Lower lobe of right lung (tissue), 2 donors: ENCODE results near the gene NOTCH4. TPM values are rescaled to one million over a fixed set of nuclear protein-coding genes. Genes with fewer than 3 reads are reported as not detected.
"Not testable (repeated sequence)": the region's sequence is repeated elsewhere in the genome, so short reads cannot be mapped to it uniquely, and the experiment has no call there.

Experiments
- ATAC-seq, 2 donors: fragments of 200-7000 bp; cut with Tn5 transposase; one replicate each; pipeline ENCODE4 v1.9.1; 2020 to 2022; ENCODE audit warnings: mild to moderate bottlenecking in 2 of 2, moderate library complexity in 2 of 2
- DNase-seq: peaks from one replicate; pipeline ENCODE4 v3.0.0-alpha.2; 2020
- H3K27ac ChIP-seq: fragments of 200-600 bp; one replicate; pipeline ENCODE4 v1.8.0; 2022
- H3K27me3 ChIP-seq: fragments of 200-600 bp; one replicate; pipeline ENCODE4 v1.8.0; 2022; ENCODE audit warnings: low read depth
- H3K36me3 ChIP-seq: fragments of 200-600 bp; one replicate; pipeline ENCODE4 v1.8.0; 2022; ENCODE audit warnings: mild to moderate bottlenecking
- H3K4me1 ChIP-seq: fragments of 200-600 bp; one replicate; pipeline ENCODE4 v1.8.0; 2022
- H3K4me3 ChIP-seq: fragments of 200-600 bp; one replicate; pipeline ENCODE4 v1.8.0; 2022; ENCODE audit warnings: mild to moderate bottlenecking
- H3K9me3 ChIP-seq: fragments of 200-600 bp; one replicate; pipeline ENCODE4 v1.8.0; 2022
- CTCF ChIP-seq: fragments of 200-600 bp; IDR thresholded peaks from one replicate; pipeline ENCODE4 v1.8.0; 2022; ENCODE audit warnings: antibody characterized with exemption, mild to moderate bottlenecking
- intact Hi-C: fragments of 100-400 bp; cut with DNase I; formaldehyde crosslinking; loops from one replicate; pipeline ENCODE4 v1.11.0; 2022
- total RNA-seq: library from RNA; stranded (reverse); fragmentation: NEBNext Ultra II Directional; extraction: Animal tissue kit (Norgen Biotek cat#: 25700); gene quantifications from one replicate; pipeline ENCODE4 v1.2.1, GENCODE V29; 2021
- donor health status: DM: no; HTN: yes; CAD: no; lungs with severe emphysema.

NOTCH4 gene
- total RNA-seq, 1 donor from 2014 or later, result 63.6 TPM

GRCh38 chr6:32195652-32195901 lies 28.3 kb downstream of the NOTCH4 start:
- peak; percentile 50 for TF ChIP-seq CTCF
- ATAC-seq, result peak; percentile 93 to 96
- H3K27me3 ChIP-seq, result no peaks in the 10 kb centered on the region
- no peaks in the 10 kb centered on the region for H3K9me3 ChIP-seq
- intact Hi-C loops, result no loop called here
- peak overlapping the region; percentile 100 for H3K27ac ChIP-seq
- no peaks in the 10 kb centered on the region for H3K36me3 ChIP-seq
- peaks cover 53% of the 10 kb centered on the region for H3K4me1 ChIP-seq
- DNase-seq, result peak; percentile 100
- peak overlapping the region; percentile 79 for H3K4me3 ChIP-seq

DNA sequence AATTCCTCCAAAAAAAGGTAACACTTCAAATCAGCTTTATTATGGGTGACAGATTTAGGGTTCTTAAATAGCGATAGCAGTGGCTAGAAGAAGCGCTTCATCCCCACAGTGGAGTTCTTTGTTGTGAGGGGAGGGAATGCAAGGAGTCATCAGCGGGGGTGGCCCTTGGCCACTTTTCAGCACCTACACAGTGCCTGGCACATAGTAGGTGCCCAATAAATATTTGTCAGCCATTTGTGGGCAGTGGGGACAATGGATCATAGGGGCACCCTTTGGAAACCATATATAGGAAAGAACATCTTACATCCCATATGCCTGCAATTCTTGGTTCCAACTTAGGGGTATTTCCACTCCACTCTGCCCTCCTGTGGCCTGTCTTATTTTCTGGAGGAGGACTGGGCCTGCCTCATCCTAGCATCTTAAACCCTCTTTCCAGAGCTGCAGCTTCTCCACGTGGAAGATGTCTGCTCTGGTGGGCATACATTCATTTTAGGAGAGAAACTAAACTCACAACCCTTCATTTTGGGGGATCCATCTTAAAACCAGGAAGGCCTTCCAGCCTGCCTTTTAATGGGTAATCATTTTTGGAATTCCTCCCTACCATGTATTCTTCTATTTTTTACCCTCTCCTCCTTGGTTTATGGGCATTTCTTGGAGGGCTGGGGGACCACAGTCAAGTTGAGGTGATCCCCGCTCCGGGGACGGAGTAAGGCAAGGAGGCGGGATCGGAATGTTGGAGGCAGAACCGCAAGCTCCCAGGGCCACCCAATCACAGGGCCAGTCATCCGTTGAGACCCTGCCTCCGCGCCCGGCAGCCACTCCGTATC lies 28.8 kb downstream of the NOTCH4 start:
- Histone ChIP-seq H3K9me3 (no peaks in the 10 kb centered on the region), H3K36me3 (no peaks in the 10 kb centered on the region), H3K27ac (peak overlapping the region; percentile 91), H3K4me1 (peaks cover 56% of the 10 kb centered on the region), H3K27me3 (no peaks in the 10 kb centered on the region), H3K4me3 (peak overlapping the region; percentile 49)
- ATAC-seq (no peak), DNase-seq (no peak)
- intact Hi-C loops, result no loop called here
- TF ChIP-seq CTCF, result no peak

DNA sequence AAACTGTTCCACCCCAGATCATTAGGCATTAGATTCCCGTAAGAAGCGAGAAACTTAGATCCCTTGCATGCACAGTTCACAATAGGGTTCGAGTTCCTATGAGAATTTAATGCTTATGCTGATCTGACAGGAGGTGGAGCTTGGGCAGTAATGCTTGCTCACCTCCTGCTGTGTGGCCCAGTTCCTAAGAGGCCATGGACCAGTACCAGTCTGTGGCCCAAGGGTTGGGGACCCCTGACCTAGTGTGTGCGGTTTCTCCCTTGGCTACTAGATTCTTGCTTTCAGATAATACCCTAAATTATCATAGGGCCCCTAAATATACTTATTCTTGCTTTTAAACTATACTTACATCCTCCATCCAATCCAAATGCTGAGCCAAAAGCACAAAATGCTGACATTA lies 29.5 kb downstream of the NOTCH4 start:
- ATAC-seq (no peak), DNase-seq (no peak)
- Histone ChIP-seq H3K27me3 (no peaks in the 10 kb centered on the region), H3K4me3 (peak overlapping the region; percentile 49), H3K27ac (peak overlapping the region; percentile 91), H3K36me3 (no peaks in the 10 kb centered on the region), H3K4me1 (peaks cover 56% of the 10 kb centered on the region), H3K9me3 (no peaks in the 10 kb centered on the region)
- intact Hi-C loops, result no loop called here
- TF ChIP-seq CTCF, result no peak

DNA sequence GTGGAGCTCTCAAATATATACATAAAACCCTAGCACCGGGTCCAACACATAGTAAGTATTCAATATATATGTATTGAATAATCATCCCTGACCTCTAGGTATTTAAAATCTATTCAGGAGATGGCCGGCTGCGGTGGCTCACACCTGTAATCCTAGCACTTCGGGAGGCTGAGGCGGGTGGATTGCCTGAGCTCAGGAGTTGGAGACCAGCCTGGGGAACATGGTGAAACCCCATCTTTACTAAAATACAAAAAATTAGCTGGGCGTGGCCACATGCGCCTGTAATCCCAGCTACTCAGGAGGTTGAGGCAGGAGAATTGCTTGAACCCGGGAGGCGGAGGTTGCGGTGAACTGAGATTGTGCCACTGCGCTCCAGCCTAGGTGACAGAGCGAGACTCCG lies 30.8 kb downstream of the NOTCH4 start:
- H3K36me3 ChIP-seq, H3K27me3 ChIP-seq, ATAC-seq, intact Hi-C loops, DNase-seq, H3K9me3 ChIP-seq: not testable (repeated sequence)
- Histone ChIP-seq H3K4me1 (peaks cover 69% of the 10 kb centered on the region), H3K4me3 (peak overlapping the region; percentile 76), H3K27ac (peak overlapping the region; percentile 91)

DNA sequence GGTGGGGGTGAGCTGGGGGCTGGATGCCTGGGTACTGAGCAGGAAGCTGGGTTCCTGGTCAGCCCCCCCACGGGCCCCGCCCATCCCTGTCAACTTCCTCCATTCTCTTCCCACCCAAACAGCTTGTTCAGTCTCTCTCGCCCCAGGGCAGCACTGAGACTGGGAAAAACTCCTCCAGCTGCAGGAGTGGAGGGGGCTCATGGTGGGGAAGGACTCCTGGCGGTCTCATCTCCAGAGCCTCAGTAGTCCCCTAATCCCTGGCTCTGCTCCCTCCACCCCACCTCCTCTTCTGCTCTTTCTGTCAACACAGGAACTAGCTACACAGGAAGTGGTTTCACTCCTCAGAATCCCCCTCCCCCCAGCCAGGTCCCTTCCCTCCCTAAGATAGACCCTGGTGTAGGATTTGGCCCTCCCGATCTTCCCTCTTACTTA lies 31.2 kb downstream of the NOTCH4 start, which contains the start of gene GPSM3:
TSS of gene GPSM3 (minus strand) at position 36 of the 432 bp plus-strand sequence. CDS start 130 bp downstream, outside the sequence.
- H3K36me3 ChIP-seq, result peaks cover 9% of the 10 kb centered on the region
- no peaks in the 10 kb centered on the region for H3K9me3 ChIP-seq
- peak within 1 kb of the TSS; percentile 91 for H3K27ac ChIP-seq
- intact Hi-C loops, result no loop called here
- H3K4me1 ChIP-seq, result peaks cover 73% of the 10 kb centered on the region
- no peak for TF ChIP-seq CTCF
- peak within 1 kb of the TSS; percentile 76 for H3K4me3 ChIP-seq
- ATAC-seq (no peak), DNase-seq (peak; percentile 82)
- H3K27me3 ChIP-seq, result no peaks in the 10 kb centered on the region
